Suppressor macrophage (primary cell): ENCODE data around the gene ZMIZ1.
A peak's percentile ranks its signal among the peaks of the same experiment; 100 is the strongest.

Experiments used
- DNase-seq, 4 experiments: peaks; one replicate each; pipeline ENCODE4 v3.0.0-alpha.2; 2020 to 2022

The ZMIZ1 gene

DNA sequence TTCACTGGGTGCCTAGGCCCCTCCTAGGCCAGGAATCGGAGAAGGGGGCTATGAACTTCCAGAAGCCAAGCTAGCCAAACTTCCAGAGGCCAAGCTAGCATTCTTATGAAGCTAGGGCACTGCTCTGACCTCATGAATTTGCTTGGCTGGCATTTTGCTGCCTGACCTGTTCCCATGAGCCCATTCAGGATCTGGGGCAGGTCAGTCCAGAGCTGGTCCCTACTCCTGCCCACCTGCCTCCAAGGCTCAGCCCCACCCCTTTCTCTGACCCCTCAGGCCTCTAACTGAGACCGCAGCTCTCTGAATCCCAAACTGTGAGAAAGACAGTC is 277.2 kb downstream of the ZMIZ1 start:
- no peak for DNase-seq

DNA sequence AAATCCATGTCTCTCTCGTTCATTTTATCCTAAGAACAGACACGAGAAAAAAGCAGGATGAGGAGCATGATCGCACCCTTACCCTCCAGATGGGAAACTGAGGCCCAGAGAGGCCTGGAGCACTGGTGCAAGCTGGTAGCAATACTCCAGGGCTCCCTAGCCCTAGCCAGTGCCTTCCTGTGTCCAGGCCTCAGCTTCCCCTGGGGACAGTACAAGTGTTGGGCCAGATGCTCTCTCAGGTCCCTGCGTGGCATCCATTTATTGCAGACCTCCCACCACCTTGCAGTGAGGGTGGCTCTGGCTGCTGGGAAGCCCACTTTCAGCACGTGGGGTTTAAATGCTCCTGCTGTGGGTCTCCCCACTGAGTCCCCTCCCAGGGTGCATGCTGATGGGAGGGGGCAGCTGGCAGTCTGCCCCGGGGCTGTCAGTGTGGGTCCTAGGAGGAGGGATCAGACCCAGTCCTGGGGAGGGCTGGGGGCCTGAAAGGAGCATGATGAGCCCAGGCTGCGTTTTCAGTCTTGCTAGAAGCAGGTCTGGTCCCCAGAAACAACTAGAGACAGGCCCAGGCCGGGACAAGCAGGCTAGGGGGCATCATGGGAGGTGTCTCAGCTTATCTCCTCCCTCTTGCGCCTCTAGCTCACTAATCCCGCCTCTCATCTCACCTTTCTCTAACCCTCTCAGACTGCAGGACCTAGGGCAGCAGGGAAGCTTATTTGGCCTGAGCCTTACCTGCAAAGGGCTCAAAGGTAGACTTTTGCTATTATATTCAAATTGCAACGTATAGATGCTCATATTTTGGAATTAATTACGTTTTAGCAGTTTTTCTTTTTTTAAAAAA is 277.8 kb downstream of the ZMIZ1 start:
- no peak for DNase-seq

DNA sequence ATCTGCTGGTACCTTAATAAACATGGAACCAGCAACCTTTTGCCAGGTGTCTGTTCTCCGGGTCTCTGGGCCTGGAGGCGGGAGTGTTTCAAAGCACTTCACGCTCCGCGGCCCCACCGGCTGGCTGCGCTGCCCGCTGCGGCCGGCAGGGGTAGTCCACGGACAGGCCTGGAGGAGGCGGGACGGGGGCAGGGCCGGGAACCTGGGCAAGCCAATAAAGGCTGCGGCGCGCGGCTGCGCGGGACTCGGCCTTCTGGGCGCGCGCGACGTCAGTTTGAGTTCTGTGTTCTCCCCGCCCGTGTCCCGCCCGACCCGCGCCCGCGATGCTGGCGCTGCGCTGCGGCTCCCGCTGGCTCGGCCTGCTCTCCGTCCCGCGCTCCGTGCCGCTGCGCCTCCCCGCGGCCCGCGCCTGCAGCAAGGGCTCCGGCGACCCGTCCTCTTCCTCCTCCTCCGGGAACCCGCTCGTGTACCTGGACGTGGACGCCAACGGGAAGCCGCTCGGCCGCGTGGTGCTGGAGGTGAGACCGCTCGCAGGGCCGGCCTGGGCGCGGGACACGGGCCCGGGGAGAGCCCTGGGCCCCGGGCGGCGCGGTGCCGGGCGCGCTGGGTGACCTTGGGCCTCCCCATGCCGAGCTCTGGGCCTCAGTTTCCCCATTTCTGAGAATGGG is 278.6 kb downstream of the ZMIZ1 start, which contains the start of gene PPIF:
PPIF (plus strand) TSS at position 244 of the 668 bp plus-strand sequence; CDS start at position 324, 80 bp downstream.
- DNase-seq, result peak; percentile 94 to 98 (median 98)

DNA sequence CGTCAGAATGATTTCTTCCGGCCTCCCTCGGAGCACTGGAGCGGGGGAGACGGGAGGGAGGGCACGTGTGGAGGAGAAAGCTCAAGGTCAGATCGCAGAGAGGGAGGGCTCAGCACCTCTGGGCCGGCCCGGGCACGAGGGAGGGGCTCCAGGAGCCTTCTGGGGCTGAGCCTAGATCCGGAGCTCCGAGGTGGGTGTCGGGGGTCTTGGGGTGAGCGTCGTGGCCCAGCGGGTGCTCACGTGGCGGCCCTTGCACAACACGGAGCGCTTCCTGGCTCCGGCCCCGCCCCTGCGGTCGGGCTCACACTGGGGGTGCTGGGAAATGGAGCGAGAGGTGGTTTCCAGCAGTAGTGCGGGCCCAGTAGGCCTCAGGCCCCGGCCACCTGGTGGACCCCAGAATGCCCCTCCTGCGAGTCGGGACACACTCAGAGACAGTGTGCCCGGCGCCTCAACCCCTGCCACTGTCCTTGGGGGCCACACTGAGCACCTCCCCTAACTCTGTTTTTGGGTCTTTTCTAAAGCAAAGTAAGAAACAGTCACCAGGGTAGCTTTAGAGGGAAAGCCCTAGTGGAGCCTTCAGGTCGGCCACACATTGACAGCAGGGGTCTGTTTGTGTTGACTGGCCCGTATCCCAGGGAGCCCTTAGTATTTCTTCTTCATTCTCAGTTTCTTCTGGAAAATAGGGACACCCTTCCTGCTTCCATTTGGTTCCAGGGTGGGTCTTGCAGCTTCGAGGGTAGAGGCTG is 279.3 kb downstream of the ZMIZ1 start:
- peak; percentile 80 to 92 (median 88) for DNase-seq

DNA sequence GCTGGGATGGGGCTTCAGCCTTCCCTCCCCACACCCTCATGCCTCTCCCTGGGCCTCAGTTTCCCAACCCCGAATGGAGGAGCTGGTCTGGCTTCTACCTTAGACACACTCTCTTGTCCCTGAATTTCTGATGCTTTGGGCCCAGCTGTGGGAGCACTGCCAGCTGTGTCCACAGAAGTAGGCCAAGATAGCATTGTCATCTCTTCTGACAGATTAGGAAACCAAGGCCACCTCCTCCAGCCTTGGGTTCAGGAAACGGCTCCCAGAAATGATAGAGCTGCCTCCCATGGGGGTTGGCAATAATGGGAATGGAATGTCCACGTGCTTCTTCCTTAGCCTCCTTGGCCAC is 279.8 kb downstream of the ZMIZ1 start:
- peak in 1 of 4 experiments; percentile 16 for DNase-seq

DNA sequence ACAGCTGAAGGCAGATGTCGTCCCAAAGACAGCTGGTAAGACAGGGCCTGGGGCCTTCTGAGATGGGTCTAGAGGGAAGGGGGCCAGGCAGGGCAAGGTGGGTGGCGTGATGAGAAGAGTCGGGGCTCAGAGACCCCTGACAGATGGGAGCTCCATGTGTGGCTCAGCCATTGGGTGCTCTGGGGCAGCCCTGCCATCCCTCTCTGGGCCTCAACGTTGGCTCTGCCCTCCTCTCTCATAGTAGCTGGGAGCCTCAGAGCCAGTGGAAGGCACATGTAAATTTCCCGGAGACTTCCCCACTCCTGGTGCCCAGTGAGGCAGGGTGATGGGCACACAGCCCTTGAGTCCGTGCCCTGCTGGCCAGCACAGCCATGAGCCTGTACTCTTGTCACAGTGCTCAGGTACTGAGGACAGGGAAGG is 280.3 kb downstream of the ZMIZ1 start:
- peak in 1 of 4 experiments; percentile 15 for DNase-seq

DNA sequence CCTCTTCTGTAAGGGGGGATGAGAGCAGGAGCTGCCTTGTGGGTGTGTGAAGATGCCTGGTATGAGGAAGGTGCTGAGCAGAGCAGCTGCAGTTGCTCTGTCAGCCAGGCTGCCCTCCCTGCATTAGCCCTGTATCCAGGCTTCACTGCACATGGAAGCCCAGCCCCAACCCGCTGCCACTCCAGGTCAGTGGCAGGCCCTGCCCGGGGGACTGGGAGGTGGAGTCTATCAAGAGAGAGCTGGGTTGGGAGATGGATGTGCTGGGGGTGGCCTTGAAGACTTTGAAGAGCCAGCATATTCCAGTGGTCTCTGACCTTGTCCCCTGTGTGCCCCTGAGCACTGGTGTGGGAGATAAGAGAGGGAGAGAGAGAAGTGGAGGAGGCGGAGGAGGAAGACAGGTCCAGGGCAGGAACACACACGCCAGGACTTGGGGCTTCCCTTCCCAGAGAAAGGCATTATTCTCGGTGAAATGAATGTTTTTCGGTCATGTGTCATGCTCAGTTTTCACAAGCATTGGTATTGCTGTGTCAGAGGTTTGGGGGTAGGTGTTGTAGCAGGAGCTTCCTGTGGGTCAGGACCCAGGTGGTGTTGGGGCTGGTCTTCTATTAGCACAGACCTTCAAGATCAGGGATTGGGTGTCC is 281.1 kb downstream of the ZMIZ1 start:
- DNase-seq, result peak in 1 of 4 experiments; percentile 24

DNA sequence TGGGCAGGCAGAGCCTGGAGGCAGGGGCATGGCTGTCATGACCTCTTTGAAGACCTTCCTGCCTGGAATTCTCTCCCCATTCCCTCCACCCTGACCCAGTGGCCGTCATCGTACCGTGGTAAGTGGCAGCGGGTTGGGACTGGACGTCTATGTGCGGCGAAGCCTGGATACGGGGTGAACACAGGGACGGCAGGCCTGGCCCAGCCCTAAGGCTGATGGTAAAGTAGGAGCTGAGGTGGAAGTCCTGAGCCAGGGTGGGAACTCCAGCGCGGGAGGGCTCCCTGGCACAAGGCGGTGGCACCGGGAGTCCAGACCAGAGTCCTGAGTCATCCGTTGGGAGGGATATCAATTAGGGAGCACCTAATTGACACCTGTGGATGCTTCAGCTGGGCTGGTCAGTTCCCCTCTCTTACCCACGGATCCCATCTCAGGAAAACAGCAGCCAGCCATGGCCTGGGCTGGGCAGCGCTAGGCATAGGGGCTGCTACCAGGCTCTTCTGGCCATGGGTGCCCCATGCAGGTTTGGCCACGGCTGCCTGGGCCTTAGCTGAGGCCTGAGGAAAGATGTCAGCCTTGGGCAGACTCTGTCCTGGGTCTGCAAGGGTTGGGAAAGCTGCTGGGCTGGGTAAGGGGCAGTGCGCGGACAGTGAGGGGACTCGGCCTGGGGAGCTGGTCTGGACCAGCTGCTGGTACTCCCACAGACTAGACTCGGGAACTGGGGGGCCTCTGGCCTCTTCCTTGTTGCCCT is 281.8 kb downstream of the ZMIZ1 start:
- DNase-seq, result peak in 1 of 4 experiments; percentile 12

DNA sequence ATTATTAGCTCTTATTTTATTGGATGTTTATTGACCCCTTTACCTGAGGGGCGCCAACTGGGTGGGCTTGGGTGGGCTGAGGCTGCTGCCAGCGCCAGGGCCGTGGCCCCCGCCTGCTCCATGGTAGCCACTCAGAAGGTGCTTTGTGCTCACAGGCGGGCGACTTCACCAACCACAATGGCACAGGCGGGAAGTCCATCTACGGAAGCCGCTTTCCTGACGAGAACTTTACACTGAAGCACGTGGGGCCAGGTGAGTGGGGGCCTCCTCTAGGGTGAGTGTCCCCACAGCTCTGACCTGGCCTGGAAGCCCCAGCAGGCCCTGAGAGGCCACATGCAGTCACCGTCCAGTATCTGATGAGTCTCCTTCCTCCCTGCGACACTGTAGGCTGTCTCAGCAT is 282.6 kb downstream of the ZMIZ1 start:
- DNase-seq, result peak in 1 of 4 experiments; percentile 27

DNA sequence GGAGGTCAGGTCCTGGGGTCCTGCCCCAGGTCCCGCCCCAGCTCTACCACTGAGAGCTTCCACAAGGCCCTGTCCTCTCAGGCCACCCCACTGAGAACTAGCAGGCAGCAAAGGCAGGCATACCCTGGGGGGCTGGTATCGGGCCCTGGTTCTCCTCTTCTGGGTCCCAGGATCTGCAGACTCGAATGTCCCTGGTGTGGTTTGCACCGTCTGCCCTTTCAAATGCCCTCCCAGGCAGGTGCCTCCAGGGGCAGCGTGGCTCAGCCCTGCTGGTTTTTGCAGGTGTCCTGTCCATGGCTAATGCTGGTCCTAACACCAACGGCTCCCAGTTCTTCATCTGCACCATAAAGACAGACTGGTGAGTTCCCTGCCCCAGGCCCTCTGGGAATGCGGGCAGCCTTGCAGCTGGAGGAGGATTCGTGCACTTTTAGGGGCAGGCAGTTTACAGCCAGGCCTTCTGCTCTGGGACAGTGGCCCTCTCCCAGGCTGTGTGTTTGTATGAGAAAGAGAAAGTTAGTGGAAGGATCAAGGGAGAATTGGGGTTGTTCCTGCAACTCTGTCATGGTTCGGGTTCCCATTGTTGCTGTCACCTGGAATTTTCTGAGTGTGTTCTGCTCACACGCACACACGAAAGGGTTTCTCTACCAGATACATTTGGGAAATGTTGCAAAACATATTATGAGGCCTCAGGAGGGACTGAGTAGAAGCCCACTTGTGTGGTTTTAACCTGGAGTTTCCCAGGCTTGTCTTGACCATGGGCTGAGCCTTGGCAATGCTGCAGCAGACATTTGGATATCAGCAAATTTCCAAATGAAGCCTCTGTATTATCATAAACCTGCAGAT is 283.5 kb downstream of the ZMIZ1 start:
- no peak for DNase-seq

DNA sequence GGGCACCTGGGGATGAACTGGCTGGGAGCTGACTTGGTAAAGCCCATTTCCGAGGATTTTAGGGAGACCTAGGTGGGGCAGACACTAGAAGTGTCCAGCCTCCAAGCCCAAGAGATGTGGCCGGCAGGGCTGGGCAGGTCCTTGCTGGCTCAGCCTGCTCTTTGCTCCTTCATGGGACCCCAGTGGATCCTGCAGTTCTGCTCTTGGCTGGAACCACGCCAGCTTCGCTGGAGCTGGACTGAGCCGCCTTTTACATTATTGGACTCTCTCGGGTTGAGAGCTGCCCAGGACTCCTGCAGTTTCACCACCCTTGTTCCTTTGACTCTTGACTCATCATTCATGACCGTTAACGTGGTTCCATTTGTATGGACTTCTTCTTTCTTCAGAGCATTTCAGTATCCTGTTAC is 284.2 kb downstream of the ZMIZ1 start:
- DNase-seq, result peak; percentile 70 to 85 (median 70)

DNA sequence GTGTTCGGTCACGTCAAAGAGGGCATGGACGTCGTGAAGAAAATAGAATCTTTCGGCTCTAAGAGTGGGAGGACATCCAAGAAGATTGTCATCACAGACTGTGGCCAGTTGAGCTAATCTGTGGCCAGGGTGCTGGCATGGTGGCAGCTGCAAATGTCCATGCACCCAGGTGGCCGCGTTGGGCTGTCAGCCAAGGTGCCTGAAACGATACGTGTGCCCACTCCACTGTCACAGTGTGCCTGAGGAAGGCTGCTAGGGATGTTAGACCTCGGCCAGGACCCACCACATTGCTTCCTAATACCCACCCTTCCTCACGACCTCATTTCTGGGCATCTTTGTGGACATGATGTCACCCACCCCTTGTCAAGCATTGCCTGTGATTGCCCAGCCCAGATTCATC is 285.0 kb downstream of the ZMIZ1 start:
- peak in 1 of 4 experiments; percentile 26 for DNase-seq

DNA sequence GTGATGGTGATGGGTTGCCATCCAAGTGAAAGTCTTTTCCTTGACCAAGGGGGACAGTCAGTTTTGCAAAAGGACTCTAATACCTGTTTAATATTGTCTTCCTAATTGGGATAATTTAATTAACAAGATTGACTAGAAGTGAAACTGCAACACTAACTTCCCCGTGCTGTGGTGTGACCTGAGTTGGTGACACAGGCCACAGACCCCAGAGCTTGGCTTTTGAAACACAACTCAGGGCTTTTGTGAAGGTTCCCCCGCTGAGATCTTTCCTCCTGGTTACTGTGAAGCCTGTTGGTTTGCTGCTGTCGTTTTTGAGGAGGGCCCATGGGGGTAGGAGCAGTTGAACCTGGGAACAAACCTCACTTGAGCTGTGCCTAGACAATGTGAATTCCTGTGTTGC is 285.4 kb downstream of the ZMIZ1 start:
- DNase-seq, result peak in 1 of 4 experiments; percentile 39

DNA sequence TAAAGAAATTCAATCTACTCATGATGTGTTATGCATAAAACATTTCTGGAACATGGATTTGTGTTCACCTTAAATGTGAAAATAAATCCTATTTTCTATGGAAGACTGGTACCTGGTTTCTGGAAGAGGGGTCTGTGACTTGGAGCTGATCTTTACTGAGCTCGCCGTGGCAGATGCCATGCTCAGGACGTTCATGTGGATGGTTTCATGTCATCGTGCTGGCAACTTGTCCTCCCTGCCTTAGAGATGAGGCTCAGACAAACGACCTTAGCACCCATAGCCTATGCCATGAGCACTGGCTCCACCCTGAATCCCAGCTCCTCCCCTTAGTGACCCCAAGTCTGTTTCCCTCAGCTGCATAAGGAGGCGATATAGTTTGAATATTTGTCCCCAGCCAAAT is 285.8 kb downstream of the ZMIZ1 start:
- DNase-seq, result peak in 1 of 4 experiments; percentile 25

DNA sequence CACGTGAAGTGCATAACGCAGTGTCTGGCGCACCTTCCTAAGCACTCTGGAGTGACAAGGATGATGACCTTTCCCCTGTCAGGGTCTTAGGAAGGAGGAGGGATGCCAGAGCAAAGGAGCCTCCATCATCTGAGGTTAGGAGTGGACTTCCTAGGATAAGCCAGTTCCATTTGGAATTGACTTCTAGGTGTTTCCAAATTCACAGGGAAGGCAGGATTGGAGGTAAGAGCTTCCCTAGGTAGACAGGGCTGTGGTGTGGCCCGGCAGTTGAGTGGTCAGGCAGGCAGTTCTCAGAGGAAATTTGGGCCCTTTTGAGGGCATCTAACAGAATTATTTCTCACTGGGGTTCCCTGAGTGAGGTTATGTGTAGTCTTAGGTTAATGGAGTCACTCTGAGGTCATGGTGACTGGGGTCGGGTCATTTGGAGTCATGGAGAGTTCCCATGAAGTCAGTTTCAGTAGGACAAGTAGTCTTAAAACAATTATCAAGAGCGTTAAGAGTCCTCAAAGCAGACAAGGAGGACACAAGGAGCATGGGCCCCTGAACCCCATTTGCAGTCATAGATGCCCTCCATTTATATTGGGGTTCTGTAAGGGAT is 286.8 kb downstream of the ZMIZ1 start:
- DNase-seq, result peak in 2 of 4 experiments; percentile 52 to 64

DNA sequence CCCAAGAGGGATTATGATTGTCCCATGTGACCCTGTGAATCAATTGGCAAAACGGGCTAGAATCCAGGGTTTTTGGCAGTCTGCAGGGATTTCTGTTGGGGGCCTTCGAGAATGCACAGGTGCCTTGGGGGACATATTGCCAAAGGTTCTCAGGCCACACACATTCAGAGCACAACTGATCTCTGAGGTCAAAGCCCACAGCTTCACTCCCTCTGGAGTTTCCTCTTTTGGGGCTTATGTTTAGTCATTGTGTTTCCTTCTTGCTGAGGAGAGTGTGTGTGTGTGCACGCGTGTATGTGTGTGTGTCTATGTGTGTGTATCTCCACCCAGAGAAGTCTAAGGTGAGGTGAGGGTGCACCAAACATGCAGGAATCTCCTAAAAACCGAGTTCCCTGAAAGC is 287.3 kb downstream of the ZMIZ1 start:
- DNase-seq, result peak; percentile 68 to 86 (median 74)

DNA sequence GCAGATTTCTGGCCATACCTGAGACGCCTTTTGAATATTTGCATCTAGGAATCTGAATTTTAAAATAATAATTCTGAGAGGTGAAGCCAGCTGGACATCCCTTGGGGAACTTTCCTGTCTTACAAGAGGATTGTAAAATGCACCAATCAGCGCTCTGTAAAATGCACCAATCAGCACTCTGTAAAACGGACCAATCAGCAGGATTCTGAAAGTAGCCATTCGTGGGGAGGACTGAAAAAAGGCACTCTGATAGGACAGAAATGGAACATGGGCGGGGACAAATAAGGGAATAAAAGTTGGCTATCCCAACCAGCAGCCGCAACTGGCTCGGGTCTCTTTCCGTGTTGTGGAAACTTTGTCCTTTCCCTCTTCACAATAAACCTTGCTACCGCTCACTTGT is 288.4 kb downstream of the ZMIZ1 start:
- DNase-seq, result no peak

DNA sequence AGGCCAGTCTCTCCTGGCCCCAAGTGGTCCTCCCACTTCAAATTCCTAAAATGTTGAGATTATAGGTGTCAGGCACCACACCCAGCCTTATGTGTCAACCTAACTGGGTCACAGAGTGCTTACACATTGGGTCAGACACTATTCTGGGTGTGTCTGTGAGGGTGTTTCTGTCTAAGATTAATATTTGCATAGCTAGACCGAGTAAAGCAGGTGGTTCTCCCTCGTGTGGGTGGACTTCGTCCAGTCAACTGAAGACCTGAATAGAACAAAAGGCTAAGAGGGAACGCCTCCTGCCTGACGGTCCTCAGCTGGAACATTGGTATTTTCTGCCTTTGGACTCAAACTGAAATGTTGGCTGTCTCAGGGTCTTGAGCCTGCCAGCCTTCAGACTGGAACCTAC is 290.0 kb downstream of the ZMIZ1 start:
- no peak for DNase-seq

DNA sequence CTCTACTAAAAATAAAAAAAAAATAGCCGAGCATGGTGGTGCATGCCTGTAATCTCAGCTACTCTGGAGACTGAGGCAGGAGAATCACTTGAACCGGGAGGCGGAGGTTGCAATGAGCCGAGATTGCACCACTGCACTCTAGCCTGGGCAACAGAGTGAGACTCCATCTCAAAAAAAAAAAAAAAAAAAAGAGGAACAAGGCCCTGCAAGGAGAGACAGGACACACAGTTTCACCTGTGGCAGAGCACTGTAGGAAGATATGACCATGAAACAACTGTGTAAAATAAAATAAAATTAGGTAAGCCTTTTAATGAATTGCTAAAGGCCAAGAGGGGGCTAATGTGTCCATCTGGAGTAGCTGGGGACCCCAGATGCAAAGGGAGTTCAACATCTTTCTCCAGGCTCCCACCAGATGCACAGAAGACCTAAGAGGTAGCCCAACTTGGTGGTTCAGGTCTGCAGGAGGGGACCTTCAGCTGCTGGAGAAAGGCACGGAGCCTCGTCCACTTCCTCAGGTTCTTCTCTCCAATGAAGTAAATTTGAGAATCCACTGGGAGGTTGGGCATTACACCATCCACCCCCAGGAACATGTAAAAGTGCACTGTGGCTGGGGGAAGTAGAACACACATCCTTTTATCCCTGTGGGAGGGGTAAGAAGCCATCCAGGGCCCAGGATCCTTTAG is 291.2 kb downstream of the ZMIZ1 start:
- no peak for DNase-seq
